WTC11 (cell line): ENCODE measurements around the gene PPP1R14D. TPM values are rescaled to one million over a fixed set of nuclear protein-coding genes. Genes with fewer than 3 reads are reported as not detected.

ENCODE experiments used
- ATAC-seq: fragments of 200-7000 bp; cut with Tn5 transposase; 2 replicates; pipeline ENCODE4 v1.10.0; 2021; ENCODE audit warnings: mild to moderate bottlenecking, moderate library complexity
- CTCF ChIA-PET: fragments of 300-600 bp; sonication (Branson Sonifier 250); formaldehyde crosslinking; loops from one replicate; lab custom pipeline; 2021; ENCODE audit warnings: antibody characterized with exemption; lab: Charles Lee
- POLR2A ChIA-PET: fragments of 350-600 bp; sonication (Branson Sonifier 250); formaldehyde crosslinking; loops from one replicate; lab custom pipeline; 2021; ENCODE audit warnings: antibody characterized with exemption; lab: Charles Lee
- DNase-seq: peaks from one replicate; pipeline ENCODE4 v3.0.0; 2021; ENCODE audit warnings: low spot score
- H3K27ac Mint-ChIP-seq: 2 replicates; pipeline ENCODE4 v1.8.0; 2021; ENCODE audit warnings: mixed read lengths
- H3K27me3 Mint-ChIP-seq: 2 replicates; pipeline ENCODE4 v1.8.0; 2021; ENCODE audit warnings: low read depth, mild to moderate bottlenecking, moderate library complexity, mixed read lengths
- H3K36me3 Mint-ChIP-seq: 2 replicates; pipeline ENCODE4 v1.8.0; 2021; ENCODE audit warnings: mixed read lengths
- H3K4me1 Mint-ChIP-seq: 2 replicates; pipeline ENCODE4 v1.8.0; 2022; ENCODE audit warnings: mixed read lengths
- H3K4me3 Mint-ChIP-seq: 2 replicates; pipeline ENCODE4 v1.8.0; 2021; ENCODE audit warnings: mild to moderate bottlenecking, moderate library complexity, mixed read lengths
- H3K9me3 Mint-ChIP-seq: 2 replicates; pipeline ENCODE4 v1.8.0; 2021; ENCODE audit warnings: mixed read lengths
- CDX4 ChIP-seq: fragments of 250-450 bp; sonication (Bioruptor Pico); IDR thresholded peaks from 2 replicates; pipeline ENCODE4 v1.9.0; 2021; ENCODE audit warnings: moderate library complexity, mild to moderate bottlenecking, inconsistent platforms, borderline replicate concordance
- E2F1 ChIP-seq: sonication (generic); formaldehyde crosslinking; IDR thresholded peaks from 2 replicates; pipeline ENCODE4 v1.8.0; 2022; ENCODE audit warnings: mild to moderate bottlenecking, missing genetic modification reagents
- ETV6 ChIP-seq: sonication (generic); formaldehyde crosslinking; IDR thresholded peaks from 2 replicates; pipeline ENCODE4 v1.8.1; 2022; ENCODE audit warnings: mild to moderate bottlenecking, missing genetic modification reagents
- FOXJ3 ChIP-seq: sonication (generic); formaldehyde crosslinking; IDR thresholded peaks from 2 replicates; pipeline ENCODE4 v1.9.0; 2021; ENCODE audit warnings: missing genetic modification reagents, mild to moderate bottlenecking, borderline replicate concordance
- HMGXB4 ChIP-seq: sonication (generic); formaldehyde crosslinking; IDR thresholded peaks from 2 replicates; pipeline ENCODE4 v1.8.1; 2023; ENCODE audit warnings: mild to moderate bottlenecking, moderate library complexity, missing genetic modification reagents
- IRF1 ChIP-seq: sonication (generic); formaldehyde crosslinking; IDR thresholded peaks from 2 replicates; pipeline ENCODE4 v1.8.0; 2023; ENCODE audit warnings: missing genetic modification reagents
- IRF2 ChIP-seq: sonication (generic); formaldehyde crosslinking; IDR thresholded peaks from 2 replicates; pipeline ENCODE4 v1.8.0; 2022; ENCODE audit warnings: low read depth, missing genetic modification reagents, borderline replicate concordance
- MAX ChIP-seq: sonication (generic); formaldehyde crosslinking; IDR thresholded peaks from 2 replicates; pipeline ENCODE4 v1.8.0; 2022; ENCODE audit warnings: mild to moderate bottlenecking, missing genetic modification reagents
- MYBL2 ChIP-seq: sonication (generic); formaldehyde crosslinking; IDR thresholded peaks from 2 replicates; pipeline ENCODE4 v1.8.1; 2023; ENCODE audit warnings: mild to moderate bottlenecking, moderate library complexity, missing genetic modification reagents
- NFATC4 ChIP-seq: fragments of 250-450 bp; sonication (Bioruptor Pico); IDR thresholded peaks from 2 replicates; pipeline ENCODE4 v1.9.0; 2021; ENCODE audit warnings: mild to moderate bottlenecking
- NR2C2 ChIP-seq: sonication (generic); formaldehyde crosslinking; IDR thresholded peaks from 2 replicates; pipeline ENCODE4 v1.8.0; 2022; ENCODE audit warnings: mild to moderate bottlenecking, missing genetic modification reagents
- OVOL2 ChIP-seq: fragments of 250-450 bp; sonication (Bioruptor Pico); IDR thresholded peaks from 2 replicates; pipeline ENCODE4 v1.9.0; 2021; ENCODE audit warnings: mild to moderate bottlenecking, borderline replicate concordance
- PREB ChIP-seq: sonication (generic); formaldehyde crosslinking; IDR thresholded peaks from 2 replicates; pipeline ENCODE4 v1.8.1; 2022; ENCODE audit warnings: mild to moderate bottlenecking, missing genetic modification reagents, moderate library complexity, borderline replicate concordance
- SMAD3 ChIP-seq: sonication (generic); formaldehyde crosslinking; IDR thresholded peaks from 2 replicates; pipeline ENCODE4 v1.8.0; 2022; ENCODE audit warnings: missing genetic modification reagents, mild to moderate bottlenecking, borderline replicate concordance
- USF2 ChIP-seq: sonication (generic); formaldehyde crosslinking; IDR thresholded peaks from 2 replicates; pipeline ENCODE4 v1.8.1; 2023; ENCODE audit warnings: mild to moderate bottlenecking, missing genetic modification reagents, moderate library complexity
- ZBTB21 ChIP-seq: sonication (generic); formaldehyde crosslinking; IDR thresholded peaks from 2 replicates; pipeline ENCODE4 v1.8.1; 2023; ENCODE audit warnings: mild to moderate bottlenecking, missing genetic modification reagents, borderline replicate concordance
- ZBTB43 ChIP-seq: sonication (generic); formaldehyde crosslinking; IDR thresholded peaks from 2 replicates; pipeline ENCODE4 v1.8.1; 2023; ENCODE audit warnings: mild to moderate bottlenecking, missing genetic modification reagents
- ZMAT4 ChIP-seq: fragments of 250-450 bp; sonication (Bioruptor Pico); IDR thresholded peaks from 2 replicates; pipeline ENCODE4 v1.9.0; 2021; ENCODE audit warnings: mild to moderate bottlenecking
- ZNF121 ChIP-seq: sonication (generic); formaldehyde crosslinking; IDR thresholded peaks from 2 replicates; pipeline ENCODE4 v1.8.0; 2023; ENCODE audit warnings: missing genetic modification reagents
- ZNF219 ChIP-seq: sonication (generic); formaldehyde crosslinking; IDR thresholded peaks from 2 replicates; pipeline ENCODE4 v1.8.0; 2023; ENCODE audit warnings: missing genetic modification reagents, mild to moderate bottlenecking, borderline replicate concordance
- ZNF263 ChIP-seq: sonication (generic); formaldehyde crosslinking; IDR thresholded peaks from 2 replicates; pipeline ENCODE4 v1.8.1; 2022; ENCODE audit warnings: low read depth, mild to moderate bottlenecking, moderate library complexity, missing genetic modification reagents
- total RNA-seq: library from RNA; stranded (reverse); gene quantifications from 3 replicates; pipeline ENCODE4 v1.2.3, GENCODE V29; 2021

PPP1R14D gene
- total RNA-seq, 1 experiment from 2014 or later: not detected

GRCh38 chr15:40875991-40876730 is 47.7 kb upstream of the PPP1R14D start:
- no peak overlapping the region for H3K27ac Mint-ChIP-seq
- H3K36me3 Mint-ChIP-seq: no peaks in the 10 kb centered on the region
- TF ChIP-seq SMAD3 (CRISPR knock-in tag): no peak
- TF ChIP-seq IRF1 (CRISPR knock-in tag): no peak
- TF ChIP-seq PREB (CRISPR knock-in tag): no peak
- no peak for TF ChIP-seq USF2 (CRISPR knock-in tag)
- H3K9me3 Mint-ChIP-seq: no peaks in the 10 kb centered on the region
- ChIA-PET CTCF (interaction anchor here (1.3 to 11.6 kb wide), 4 partner anchors 14 to 284 kb away, joined by 3 to 115 read pairs (median 4); partner anchors contain the start of gene VPS18), POLR2A (no interaction called here)
- no peak overlapping the region for H3K4me3 Mint-ChIP-seq
- DNase-seq: no peak
- peaks cover 34% of the 10 kb centered on the region for H3K4me1 Mint-ChIP-seq
- no peak for ATAC-seq
- peaks cover 4% of the 10 kb centered on the region; the same call in 1 of the 2 replicates for H3K27me3 Mint-ChIP-seq

GRCh38 chr15:40873694-40874561 is 45.4 kb upstream of the PPP1R14D start, which contains the start of gene RHOV:
Gene RHOV, minus strand, starts transcription at chr15:40874234. Its CDS starts 95 bp downstream, at chr15:40874139.
- ATAC-seq (peak; percentile 80), DNase-seq (peak; percentile 89)
- ChIA-PET CTCF (interaction anchor here (0.6 to 11.6 kb wide), 31 partner anchors 12 to 357 kb away, joined by 3 to 115 read pairs (median 6); partner anchors contain the start of genes CHAC1, CHP1, DNAJC17 and GCHFR), POLR2A (interaction anchor here (0.6 to 4.2 kb wide), 11 partner anchors 11 to 811 kb away, joined by 3 to 39 read pairs (median 5); partner anchors contain the start of genes CHAC1, SPINT1 and VPS18)
- H3K27ac Mint-ChIP-seq: no peak within 1 kb of the TSS; the same call in none of the 2 replicates
- H3K4me3 Mint-ChIP-seq: peak within 1 kb of the TSS; percentile 79
- peaks cover 4% of the 10 kb centered on the region; the same call in 1 of the 2 replicates for H3K27me3 Mint-ChIP-seq
- H3K9me3 Mint-ChIP-seq: no peaks in the 10 kb centered on the region
- peaks cover 36% of the 10 kb centered on the region for H3K4me1 Mint-ChIP-seq
- no peaks in the 10 kb centered on the region for H3K36me3 Mint-ChIP-seq
- no peak for TF ChIP-seq FOXJ3
- TF ChIP-seq SMAD3 (CRISPR knock-in tag): no peak
- 0 out of 2 replicates have a peak, but pooled peaks have one; percentile 2 for TF ChIP-seq ZNF121 (CRISPR knock-in tag)
- TF ChIP-seq ZMAT4 (CRISPR knock-in tag): no peak
- TF ChIP-seq CDX4 (CRISPR knock-in tag): no peak
- no peak for TF ChIP-seq OVOL2 (CRISPR knock-in tag)
- no peak for TF ChIP-seq ETV6 (CRISPR knock-in tag)
- no peak for TF ChIP-seq ZNF263 (CRISPR knock-in tag)
- TF ChIP-seq IRF2 (CRISPR knock-in tag): no peak
- TF ChIP-seq MYBL2 (CRISPR knock-in tag): peak; percentile 47
- no peak for TF ChIP-seq NFATC4 (CRISPR knock-in tag)
- TF ChIP-seq E2F1 (CRISPR knock-in tag): no peak
- TF ChIP-seq ZBTB43: peak; percentile 79; the same call in 1 of the 2 replicates
- TF ChIP-seq HMGXB4: peak; percentile 99
- peak; percentile 59; the same call in 1 of the 2 replicates for TF ChIP-seq MAX (CRISPR knock-in tag)
- TF ChIP-seq USF2 (CRISPR knock-in tag): no peak
- TF ChIP-seq NR2C2 (CRISPR knock-in tag): no peak
- TF ChIP-seq ZBTB21: no peak
- no peak for TF ChIP-seq ZNF219 (CRISPR knock-in tag)
